GM21367 (cell line): ENCODE results near the gene CUX1.
"Not testable (repeated sequence)": the region's sequence is repeated elsewhere in the genome, so short reads cannot be mapped to it uniquely, and the experiment has no call there.

Experiments used
- ATAC-seq: cut with Tn5 transposase; IDR thresholded peaks from one replicate; pipeline ENCODE4 v1.9.1; 2021; ENCODE audit not compliant: unreplicated experiment

Gene CUX1

DNA sequence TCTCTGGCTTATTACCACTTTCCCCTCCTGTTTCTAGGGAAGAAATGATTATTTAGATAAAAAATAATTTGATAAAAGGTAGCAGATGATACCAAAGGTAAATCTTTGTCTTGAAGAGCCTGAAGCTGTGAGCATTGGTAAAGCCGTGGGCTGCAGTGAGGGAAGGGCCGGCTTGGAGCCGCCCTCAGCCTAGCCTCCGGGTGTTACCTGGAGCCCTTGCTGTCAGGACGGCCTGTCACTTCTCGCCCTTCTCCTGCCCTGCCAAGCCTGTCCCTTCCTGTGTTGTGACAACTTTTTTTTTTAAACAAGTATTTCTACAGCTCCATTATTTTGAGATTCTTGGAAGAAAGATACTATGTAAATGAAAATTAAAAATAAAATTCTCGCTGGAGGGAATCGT lies 7.0 kb downstream of the CUX1 start:
- ATAC-seq = no peak

DNA sequence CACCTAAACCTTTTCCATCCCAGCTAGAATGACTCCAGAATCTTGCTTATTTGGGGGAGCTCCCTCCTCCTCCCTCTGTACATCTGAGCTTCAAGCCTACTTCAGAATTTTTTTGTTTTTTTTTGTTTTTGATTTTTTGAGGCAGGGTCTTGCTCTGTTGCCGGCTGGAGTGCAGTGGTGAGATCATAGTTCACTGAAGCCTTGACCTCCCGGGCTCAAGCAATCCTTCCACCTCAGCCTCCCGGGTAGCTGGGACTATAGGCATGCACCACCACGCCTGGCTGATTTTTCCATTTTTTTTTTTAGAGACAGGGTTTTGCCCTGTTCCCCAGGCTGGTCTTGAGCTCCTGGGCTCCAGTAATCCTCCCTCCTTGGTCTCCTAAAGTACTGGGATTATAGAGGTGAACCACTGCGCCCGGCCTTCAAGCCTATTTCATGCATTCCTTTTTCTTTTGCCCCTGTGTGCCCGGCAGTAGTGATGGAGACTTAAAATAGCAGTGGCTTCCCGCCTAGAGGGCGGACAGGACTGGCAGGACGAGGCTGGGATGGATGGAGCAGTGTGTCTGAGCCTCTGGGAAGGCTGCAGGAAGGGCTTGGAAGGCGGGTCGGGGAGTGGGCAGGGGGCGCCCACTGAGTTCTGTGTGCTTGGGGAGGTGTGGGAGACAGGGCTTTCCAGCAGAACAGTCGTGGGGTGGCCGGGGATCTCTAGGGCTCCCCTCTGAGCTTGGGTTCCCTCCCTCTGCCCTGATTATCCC lies 8.8 kb downstream of the CUX1 start:
- no peak for ATAC-seq

DNA sequence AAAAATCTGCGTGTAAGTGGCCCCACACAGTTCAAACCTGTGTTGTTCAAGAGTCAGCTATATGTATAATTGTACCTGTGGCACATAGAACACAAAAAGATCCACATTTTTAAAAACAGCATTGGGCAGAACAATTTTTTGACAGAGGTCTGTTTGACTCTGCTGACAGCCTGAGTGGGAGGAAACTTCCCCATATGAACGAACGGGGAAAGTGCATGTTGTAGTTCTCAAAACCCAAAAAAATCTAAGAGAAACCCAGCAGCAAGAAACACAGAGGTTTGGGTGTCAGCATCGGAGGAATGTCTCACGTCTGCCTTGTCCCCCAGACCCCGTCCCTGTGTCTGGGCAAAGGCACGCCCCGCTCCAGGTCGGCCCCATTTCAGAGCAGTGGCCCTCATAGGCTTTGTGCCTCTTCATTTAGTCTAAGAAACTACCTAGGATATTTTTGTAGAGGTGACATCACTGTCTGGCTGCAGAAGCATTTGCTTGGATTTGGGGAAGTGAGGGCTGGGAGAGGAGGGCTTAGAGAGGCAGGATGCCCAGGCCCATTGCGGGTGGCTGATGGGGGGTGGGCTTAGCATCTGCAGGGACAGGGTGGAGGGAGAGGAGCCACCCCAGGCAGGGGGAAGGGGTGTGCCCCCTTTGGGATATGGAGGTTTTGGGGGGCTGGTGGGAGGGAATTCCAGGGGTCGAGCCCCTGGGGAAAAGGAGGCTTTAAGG lies 11.0 kb downstream of the CUX1 start:
- ATAC-seq = no peak

DNA sequence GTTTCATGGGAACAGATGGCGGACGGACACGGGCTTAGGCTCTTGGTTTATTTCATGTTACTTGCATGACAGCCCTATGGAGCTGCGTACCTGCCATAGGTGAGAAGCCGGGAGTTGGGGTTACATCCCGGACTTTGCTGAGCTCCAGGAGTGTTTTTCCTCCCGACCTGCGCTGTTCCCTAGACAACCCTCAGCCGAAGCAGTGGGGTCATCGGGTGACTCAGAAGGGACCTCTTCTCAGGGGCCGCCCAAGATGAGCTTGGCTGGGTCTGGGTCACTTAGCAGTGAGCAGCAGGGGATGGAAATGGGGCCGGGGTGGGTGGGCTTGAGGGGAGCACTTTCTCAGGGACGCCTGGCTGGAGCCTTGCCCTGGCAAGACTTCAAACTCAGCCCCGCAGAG lies 11.9 kb downstream of the CUX1 start:
- no peak for ATAC-seq

DNA sequence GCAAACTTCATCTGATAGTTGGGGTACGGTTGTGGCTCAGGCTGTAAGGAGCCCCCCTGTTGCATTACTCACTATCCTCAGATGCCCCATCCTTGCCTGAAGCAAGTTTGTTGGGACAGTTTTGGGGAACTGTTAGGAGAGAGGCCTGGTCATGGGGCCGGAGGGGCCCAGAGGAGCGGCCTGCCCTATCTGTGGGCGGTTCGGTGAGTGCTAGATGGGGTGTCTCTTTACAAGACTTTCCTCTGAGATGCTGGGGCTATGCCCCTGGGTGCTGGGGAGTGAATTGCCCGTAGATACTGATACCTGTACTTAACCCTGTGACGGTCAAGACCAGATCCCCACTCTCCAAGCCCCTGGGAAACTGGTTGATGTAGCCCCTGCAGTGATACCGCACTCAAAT lies 12.4 kb downstream of the CUX1 start:
- no peak for ATAC-seq

DNA sequence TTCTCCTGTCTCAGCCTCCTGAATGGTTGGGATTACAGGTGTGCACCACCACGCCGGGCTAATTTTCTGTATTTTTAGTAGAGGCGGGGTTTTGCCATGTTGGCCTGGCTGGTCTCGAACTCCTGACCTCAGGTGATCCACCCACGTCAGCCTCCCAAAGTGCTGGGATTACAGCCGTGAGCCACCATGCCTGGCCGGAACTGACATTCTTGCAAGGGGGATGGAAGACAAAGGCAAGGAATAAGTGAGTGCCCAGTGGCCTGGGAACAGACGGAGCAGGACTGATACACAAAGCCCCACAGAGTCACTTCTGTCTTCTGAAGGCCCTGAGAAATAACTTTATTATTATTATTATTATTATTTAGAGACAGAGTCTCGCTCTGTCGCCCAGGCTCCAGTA lies 14.0 kb downstream of the CUX1 start:
- not testable (repeated sequence) for ATAC-seq

DNA sequence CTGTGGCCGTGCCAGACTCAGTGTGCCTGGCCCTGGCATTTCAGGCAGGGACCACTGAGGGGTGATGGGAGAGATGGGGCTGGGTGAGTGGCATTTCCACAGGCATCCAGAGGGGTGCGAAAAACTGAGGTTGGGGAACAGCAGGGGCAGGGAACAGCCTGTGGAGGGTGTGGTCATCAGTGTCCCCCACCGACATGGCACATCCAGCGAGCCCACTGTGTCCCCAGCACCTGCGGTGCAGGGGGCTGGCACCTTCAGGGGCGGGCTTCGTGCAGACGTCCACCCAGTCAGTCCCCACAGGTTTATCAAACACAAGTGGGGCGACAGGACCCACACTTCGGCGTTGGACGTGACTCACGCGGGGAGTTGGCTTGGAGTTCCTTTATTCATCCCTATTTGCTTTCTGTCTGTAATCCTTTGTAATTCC lies 14.8 kb downstream of the CUX1 start:
- ATAC-seq = no peak

DNA sequence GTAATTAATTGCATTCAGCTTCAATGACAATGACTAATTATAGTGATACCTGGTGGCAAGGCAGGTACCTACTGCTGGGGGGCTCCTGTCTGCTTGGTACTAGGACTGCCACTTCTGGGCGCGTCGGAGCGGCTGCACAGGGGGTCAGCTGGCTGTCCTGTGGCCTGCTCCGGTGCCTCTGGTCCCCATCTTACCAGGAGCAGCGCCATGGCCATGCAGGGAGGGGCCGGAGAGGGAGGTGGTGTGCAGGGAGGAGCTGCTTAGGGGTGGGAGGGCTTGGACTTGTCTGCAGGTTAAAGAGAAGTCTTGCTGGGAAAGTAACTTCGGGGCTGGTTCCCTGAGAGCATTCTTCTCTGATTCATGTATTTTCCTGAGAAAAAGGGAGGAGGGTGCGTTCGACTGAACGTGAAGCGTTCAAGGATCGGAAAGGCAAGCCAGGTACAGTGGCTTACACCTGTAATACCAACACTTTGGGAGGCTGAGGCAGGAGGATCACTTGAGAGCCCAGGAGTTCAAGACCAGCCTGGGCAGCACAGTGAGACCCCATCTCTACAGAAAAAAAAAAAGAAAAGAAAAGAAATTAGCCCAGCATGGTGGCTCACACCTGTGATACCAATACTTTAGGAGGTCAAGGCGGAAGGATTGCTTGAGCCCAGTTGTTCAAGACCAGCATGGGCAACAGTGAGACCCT lies 15.4 kb downstream of the CUX1 start:
- ATAC-seq = no peak

DNA sequence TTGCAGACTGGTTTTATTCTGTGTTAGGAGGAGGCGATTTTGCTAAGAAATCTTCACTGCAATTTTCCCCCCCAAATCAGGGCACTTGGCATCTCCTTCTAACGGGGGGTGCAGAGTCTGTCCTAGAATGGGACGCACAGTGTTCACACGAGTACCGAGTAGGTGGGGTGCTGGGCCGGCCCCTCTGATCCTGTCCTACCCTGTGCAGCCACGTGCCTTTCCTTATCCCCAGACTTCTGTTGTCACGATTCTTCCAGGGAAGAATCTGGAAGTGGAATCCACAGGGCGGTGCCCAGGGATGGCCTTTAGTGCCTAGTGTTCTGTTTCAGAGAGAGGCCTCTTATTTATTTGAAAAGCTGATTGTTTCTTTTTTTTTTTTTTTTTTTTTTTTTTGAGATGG lies 16.4 kb downstream of the CUX1 start:
- ATAC-seq = no peak

DNA sequence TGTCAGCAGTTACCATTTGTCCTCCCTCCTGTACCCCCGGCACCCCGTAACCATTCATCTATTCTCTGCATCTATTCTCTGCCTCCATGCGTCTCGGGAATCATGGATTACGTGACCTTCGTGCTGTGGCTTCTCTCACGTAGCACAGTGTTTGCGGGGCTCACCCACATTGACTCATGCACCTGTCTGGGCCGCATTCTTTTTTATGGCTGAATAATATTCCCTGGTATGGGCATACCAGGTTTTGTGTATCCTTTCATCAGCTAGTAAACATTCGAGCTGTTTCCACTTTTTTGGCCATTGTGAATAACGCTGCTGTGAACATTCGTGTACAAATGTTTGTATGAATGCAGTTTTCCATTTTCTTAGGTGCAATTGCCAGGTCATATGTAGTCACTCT lies 17.7 kb downstream of the CUX1 start:
- no peak for ATAC-seq

DNA sequence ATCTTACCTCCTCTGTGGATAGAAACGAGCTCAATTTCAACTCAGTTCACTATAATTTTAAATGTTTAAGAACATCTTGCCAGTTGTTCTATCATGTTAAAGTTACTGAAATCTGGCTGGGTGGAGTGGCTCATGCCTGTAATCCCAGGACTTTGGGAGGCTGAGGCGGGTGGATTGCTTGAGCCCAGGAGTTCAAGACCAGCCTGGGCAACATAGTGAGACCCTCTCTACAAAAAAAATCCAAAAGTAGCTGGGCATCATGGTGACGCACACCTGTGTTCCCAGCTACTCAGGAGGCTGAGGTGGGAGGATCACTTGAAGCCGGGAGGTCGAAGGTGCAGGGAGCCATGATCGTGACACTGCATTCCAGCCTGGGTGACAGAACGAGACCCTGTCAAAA lies 20.0 kb downstream of the CUX1 start:
- ATAC-seq = not testable (repeated sequence)

DNA sequence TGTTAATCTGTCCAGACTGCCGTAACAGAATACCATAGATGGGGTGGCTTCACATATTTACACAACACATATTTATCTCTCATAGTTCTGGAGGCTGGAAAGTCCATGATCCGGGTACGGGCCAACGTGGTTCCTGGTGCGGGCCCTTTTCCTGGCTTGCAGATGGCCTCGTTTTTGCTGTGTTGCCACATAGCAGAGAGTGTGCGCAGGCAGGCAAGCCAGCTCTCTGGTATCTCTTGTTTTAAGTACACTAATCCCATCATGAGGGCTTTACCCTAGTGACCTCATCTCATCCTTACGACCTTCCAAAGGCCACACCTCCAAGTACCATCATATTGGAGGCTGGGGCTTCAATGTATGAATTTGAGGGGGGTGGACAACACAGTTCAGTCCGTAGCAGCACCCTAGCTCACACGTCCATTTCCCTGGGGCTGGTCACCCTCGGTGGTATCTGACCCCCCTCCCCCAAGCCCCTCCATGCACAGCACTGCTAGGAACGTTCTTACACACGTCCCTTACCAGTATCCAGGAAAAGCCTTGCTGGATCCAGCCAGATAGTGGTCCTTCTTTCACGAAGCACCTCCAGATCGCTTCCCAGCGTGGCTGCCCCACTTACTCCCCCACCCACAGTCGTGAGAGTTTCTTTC lies 21.5 kb downstream of the CUX1 start:
- no peak for ATAC-seq

DNA sequence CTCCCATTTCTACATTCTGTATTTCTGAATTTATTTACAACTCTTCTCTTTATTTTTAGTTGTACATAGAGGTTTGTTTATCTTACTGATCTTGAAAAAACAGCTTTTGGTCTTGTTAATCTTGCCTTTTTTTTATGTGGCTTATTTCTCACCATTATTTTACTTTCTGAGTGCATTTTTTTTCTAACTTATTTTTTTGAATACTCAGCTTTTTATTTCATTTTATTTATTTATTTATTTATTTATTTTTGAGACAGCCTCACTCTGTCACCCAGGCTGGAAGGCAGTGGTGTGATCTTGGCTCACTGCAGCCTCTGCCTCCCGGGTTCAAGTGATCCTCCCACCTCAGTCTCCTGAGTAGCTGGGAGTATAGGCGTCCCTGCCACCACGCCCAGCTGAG lies 23.9 kb downstream of the CUX1 start:
- ATAC-seq = no peak

DNA sequence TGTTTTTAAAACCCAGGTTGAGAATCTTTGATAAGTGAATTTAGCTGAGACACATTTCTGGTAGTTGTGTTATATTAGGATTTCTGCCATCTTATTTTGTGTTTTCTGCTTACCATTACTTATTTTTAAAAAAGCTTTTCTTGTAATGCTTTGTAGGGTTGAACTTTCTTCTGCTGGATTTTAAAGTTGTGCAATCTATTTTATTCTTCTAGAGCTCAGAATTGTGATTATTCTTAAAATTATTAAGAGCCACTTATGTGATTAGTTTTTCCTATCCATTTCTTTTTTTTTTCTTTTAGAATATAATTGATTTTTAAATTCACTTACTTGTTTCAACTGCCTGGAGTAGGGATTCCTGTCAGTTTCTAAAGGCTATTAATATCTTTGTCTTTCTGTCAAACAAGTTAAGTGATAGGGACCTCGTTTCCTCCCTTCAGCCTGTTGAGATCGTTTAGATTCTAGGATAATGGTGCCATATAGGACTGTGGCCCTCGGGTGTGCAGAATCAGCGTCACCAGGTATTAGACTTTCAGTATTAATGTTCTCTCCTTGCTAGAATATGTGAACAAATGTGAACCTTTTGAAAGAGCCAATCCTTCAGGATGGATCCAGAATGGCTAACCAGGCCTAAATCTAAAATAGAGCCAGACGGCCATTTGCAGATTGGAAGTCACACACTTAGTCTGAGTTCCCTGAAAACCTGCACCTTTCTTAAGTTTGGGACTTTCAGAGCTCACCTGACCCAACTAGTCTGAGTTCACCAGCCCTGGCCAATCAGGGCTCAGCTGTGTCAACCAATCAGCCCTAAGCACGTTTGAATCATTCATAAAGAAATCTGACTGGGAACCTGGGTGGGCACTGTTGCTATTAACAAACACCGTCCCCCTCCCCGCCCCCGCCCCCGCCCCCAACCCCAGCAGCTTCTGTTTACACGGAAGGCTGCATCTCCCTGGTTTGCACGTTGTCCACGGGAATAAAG lies 26.2 kb downstream of the CUX1 start:
- no peak for ATAC-seq

DNA sequence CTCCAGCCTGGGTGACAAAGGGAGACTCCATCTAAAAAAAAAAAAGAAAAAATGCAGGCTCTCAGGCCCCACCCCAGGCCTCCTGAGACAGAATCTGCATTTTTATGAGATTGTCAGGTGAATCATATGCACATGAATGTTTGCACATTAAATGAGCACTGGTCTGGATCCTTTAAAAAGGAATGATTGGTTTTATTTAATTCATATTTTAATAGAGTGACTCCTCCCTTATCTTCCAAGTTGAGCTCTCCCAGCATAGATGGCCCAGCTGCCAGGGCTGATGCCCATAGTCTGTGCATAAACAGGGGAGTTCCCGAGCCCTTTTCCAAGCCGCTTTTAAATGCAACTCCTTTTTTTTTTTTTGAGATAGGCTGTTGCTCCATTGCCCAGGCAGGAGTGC lies 28.5 kb downstream of the CUX1 start:
- ATAC-seq = no peak

DNA sequence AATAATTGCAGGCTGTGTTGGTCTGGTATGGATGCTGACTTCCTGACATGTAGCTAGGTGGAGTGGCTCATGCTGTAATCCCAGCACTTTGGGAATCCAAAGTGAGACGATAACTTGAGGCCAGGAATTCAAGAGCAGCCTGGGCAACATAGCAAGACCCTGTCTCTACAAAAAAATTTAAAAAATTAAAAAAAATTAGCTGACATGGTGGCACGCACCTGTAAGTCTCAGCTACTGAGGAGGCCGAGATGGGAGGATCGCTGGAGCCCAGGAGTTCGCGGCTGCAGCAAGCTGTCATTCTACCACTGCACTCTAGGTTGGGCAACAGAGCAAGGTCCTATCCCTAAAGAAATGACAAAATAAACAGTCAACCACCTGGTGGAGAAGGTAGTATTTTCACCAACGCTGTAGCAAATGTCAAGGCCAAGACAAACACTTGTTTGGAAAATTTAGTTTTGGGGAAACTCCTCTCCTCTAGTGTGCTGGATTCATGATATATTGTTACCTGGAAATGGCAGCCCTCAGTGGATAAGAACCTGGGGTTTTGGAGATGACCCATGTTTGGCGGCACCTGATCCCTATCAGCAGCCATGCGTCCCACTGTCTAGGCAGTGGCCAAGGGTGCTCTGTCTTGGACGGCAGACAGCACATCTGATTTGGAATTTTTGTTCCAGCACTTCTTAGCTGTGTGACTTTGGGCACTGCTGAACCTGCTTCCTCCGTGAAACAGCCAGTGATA lies 29.5 kb downstream of the CUX1 start:
- ATAC-seq = no peak

DNA sequence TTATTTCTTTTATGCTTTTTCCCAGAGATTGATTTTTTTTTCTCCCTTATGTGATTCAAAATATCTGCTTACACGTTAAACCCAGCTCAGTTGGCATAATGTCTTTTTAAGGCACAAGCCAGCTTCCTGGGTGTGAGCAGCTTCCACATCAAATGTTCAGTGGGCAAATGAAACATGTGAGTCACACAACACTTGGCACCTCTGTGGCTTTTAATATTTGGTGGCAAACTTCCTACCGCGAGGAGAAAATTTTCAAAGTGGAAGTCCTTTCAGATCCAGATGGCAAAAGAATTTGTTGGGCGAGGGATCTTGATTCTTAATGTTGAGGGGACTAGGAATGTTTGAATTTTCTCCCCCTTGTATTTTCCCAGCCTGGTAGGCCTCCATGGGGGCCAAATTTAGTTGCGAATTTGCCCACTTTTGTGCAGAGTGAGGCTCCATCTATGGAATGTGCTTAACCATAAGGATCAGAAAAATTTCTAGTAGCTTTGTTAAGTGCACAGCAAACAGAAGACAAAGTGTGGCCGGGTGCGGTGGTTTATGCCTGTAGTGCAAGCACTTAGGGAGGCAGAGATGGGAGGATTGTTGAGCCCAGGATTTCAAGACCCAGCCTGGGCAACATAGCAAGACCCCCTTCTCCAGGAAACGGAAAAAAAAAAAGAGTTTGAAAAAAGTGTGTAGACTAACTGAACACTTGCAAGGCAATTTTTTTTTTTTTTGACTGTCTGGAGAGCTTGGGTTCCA lies 31.0 kb downstream of the CUX1 start:
- no peak for ATAC-seq

DNA sequence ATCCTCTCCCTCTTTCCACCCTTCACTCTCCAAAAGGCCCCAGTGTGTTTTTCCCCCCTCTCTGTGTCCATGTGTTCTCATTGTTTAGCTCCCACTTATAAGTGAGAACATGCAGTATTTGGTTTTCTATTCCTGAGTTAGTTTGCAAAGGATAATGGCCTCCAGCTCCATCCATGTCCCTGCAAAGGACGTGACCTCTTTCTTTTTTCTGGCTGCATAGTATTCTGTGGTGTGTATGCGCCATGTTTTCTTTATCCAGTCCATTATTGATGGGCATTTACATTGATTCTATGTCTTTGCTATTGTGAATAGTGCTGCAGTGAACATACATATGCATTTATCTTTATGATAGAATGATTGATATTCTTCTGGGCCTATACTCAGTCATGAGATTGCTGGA lies 31.9 kb downstream of the CUX1 start:
- ATAC-seq = not testable (repeated sequence)

DNA sequence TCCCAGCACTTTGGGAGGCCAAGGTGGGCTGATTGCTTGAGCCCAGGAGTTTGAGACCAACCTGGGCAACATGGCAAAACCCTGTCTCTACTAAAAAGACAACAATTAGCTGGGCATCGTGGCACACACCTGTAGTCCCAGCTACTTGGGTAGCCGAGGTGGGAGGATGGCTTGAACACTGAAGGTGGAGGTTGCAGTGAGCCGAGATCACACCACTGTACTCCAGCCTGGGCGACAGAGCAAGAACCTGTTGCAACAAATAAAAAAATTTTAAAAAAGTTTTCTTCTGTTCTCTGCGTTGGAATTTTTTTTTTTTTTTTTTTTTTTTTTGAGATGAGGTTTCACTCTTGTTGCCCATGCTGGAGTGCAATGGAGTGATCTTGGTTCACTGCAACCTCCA lies 34.9 kb downstream of the CUX1 start:
- not testable (repeated sequence) for ATAC-seq
